Fibroblast of villous mesenchyme (primary cell): Measurements from ENCODE around the gene NACC2. TPM values are rescaled to one million over a fixed set of nuclear protein-coding genes. Genes with fewer than 3 reads are reported as not detected.
A peak's percentile ranks its signal among the peaks of the same experiment; 100 is the strongest.

Experiments used
- DNase-seq: peaks from one replicate; pipeline ENCODE4 v3.0.0-alpha.2; 2010; ENCODE audit warnings: low read depth
- H3K4me3 ChIP-seq: 2 replicates; pipeline ENCODE4 v1.5.1; 2011; ENCODE audit warnings: low read depth, mild to moderate bottlenecking, low read length
- total RNA-seq: library from RNA; depleted of rRNA; stranded (reverse); fragments of >200 nt; gene quantifications from 2 replicates; pipeline ENCODE4 v1.2.3, GENCODE V29; 2012
- TF ChIP-seq, protein P1 (sequence below): IDR thresholded peaks from 2 replicates; pipeline ENCODE4 v1.5.1; 2012; ENCODE audit warnings: low read depth, mild to moderate bottlenecking, low read length; ENCODE audit not compliant: insufficient read depth

Gene NACC2
- total RNA-seq, 1 donor, result 34.1 TPM

DNA sequence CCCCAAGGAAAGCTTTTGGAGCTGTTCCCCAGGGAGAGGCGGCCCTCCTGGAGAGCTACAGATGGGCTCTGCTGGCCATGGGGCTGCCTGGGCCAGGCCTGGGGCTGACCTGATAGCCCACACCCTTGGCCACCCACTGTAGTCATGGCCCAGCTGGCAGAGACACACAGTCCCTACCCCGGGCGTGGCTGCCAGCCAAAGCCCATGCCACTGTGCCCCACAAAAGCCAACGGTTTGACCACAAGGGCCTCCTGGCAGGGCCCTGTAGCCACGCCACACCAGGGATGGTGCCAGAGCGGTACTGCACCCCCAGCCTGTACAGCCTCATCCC, 15.2 kb downstream of the NACC2 start:
- H3K4me3 ChIP-seq, result no peak overlapping the region
- TF ChIP-seq, protein P1, sequence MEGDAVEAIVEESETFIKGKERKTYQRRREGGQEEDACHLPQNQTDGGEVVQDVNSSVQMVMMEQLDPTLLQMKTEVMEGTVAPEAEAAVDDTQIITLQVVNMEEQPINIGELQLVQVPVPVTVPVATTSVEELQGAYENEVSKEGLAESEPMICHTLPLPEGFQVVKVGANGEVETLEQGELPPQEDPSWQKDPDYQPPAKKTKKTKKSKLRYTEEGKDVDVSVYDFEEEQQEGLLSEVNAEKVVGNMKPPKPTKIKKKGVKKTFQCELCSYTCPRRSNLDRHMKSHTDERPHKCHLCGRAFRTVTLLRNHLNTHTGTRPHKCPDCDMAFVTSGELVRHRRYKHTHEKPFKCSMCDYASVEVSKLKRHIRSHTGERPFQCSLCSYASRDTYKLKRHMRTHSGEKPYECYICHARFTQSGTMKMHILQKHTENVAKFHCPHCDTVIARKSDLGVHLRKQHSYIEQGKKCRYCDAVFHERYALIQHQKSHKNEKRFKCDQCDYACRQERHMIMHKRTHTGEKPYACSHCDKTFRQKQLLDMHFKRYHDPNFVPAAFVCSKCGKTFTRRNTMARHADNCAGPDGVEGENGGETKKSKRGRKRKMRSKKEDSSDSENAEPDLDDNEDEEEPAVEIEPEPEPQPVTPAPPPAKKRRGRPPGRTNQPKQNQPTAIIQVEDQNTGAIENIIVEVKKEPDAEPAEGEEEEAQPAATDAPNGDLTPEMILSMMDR, result no peak
- DNase-seq, result no peak

DNA sequence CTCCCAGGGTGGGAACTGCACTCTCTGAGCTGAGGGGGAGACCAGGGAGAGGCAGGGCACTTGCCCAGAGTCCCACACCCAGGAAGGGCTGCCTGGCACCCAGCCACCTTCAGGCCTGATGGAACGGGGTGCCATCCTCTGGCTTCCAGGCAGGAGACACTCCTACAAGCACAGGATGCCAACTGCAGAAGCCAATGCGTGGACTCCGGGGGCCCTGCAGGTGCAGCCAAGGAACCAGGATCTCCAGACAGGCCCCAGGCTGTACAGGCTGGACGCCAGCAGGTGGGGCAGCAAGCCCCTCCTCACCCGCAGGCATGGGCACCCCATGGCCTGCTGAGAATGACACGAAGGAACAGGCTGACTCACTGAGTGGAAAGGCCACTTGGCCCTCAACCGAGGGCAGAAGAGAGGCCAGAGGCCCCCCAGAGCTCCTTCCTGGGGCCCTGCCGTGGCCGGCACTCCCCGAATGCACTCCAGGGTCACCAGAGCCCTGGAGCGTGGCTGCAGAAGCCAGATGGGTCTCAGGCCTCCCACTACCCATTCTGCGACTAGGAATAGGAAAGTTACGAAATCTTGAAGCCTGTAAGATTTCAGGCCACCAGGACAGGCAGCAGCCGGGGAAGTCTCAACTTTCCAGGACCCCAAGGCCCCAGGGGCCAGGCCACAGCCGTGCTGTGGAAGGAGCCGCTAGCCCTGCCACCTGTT, 15.7 kb downstream of the NACC2 start:
- H3K4me3 ChIP-seq, result no peak overlapping the region
- peak; percentile 47 for DNase-seq
- TF ChIP-seq, protein P1, result no peak

DNA sequence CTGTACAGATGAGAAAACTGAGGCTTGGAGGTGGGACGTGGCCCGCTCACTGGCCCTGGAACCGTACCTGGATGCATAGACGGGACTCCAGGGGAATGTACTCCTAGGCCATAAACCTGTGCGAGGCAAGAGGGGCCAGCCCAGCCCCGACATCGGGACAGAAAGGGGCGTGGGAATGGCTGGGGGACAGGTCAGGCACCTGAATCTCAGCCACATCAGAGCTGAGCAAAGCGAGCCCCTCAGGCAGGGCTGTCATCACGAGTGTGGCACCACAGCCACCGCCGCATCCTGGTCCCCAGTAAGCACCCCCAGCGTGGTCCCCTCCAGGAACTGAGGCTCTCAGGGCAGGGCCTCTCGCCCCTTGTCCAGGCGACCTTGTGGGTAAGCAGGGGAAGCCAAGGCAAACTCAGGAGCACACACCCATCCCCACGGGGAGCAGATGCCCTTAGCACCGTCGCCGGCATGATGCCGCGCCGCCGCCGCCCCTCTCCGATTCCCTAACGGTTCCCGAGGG, 16.5 kb downstream of the NACC2 start:
- TF ChIP-seq, protein P1, result no peak
- DNase-seq, result no peak
- H3K4me3 ChIP-seq, result no peak overlapping the region

DNA sequence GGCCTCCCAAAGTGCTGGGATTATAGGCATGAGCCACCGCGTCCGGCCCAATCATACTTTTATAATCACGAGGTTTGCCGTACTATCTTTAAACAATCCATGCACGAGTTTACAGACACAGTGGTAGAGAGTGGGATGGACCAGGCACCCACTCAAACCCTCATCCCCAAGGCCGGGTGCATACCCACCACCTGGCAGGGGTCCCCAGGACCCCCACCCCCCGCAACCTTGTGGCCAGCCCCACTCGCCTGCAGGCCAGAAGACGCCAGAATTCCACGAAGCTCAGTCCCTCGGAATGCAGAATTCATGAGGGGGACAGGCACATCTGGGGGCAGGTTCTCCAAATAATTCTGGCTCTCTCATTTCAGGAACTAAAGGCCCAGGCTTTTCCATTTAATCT, 17.1 kb downstream of the NACC2 start:
- TF ChIP-seq, protein P1, result no peak
- DNase-seq, result no peak
- H3K4me3 ChIP-seq, result no peak overlapping the region

DNA sequence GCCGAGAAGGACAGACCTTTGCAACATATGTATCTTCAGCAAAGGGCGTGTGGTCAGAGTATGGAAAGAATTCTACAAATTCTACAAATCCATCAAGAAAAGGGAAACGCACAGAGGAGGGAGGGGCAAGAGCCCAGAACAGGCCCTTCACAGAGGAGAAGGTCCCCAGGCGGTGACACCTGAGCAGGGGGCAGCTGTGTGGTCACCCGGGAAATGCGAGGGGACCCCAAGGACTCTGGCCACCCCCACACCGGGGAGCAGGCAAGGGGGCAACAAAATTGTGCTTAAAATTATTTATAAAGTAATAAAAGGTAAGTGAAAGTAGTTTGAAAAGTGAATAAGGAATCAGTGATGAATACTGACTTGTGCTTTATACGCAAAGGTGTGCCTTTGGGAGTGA, 17.6 kb downstream of the NACC2 start:
- TF ChIP-seq, protein P1, result no peak
- DNase-seq, result no peak
- no peak overlapping the region for H3K4me3 ChIP-seq

DNA sequence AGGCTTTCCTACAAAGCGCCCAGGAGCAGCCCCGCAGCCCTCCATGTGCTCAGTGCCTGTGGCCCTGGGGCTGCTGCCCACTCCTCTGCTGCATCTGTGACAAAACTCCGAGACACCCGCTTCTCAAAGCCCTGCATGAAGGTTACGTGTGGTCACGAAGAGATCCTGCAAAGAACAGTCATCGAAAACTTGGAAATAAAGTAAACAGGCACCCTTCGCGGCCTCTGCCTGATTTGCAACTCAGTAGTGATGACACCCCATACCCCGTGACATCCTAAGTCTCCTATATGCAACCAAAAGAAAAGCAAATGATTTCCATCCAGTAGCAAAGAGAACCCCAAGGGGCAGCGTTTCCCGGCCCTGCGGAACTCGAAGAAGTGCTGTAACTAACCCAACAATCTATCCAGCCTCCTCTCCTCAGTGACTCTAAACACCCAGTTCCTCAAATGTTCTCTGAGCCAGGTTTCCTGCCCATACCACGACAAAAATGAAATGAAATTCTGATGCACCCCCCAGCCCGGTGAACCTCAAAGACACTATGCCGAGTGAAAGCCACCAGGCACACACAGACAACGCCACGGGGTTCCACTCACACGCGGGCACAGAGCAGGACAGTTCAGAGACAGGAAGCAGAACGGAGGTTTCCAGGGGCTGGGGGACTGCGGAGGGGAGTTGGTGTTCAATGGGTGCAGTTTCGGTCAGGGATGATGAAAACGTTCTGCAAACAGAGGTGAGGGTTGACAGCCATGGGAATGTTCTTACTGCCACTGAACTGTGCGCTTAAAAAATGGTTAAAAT, 19.0 kb downstream of the NACC2 start:
- no peak overlapping the region for H3K4me3 ChIP-seq
- TF ChIP-seq, protein P1, result no peak
- DNase-seq, result no peak
